GM15510 (cell line): ENCODE data around the gene C15orf40.

Experiments
- POLR2A ChIP-seq: IDR thresholded peaks from 3 replicates; pipeline ENCODE4 v1.6.1; 2011; ENCODE audit warnings: borderline replicate concordance; ENCODE audit not compliant: insufficient read length; ENCODE audit errors: extremely low read depth

C15orf40 gene

DNA sequence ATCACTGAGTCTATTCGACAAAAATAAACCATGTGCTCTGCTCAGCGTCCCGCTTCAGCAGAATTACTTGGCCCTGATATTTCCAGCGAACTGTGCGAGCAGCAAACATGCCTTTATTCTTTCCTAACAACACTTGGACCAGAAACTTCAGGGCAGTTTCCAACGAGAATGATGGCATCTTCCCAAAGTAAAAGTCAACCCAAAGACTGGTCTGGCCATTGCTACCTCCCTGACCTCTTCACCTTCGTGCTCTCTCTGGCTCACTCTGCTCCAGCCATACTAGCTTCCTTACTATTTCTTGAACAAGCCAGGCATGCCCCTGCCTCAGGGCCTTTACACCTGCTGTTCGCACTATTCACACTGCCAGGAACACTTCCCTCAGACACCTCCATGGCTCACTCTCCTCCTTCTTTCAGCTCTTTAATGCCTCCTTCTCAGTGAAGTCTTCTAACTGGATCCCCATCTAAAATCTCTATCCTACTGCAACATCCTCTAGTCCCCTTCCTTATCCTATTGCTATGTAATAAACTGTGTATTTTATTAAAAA, 65.2 kb downstream of the C15orf40 start:
- TF ChIP-seq POLR2A: no peak

DNA sequence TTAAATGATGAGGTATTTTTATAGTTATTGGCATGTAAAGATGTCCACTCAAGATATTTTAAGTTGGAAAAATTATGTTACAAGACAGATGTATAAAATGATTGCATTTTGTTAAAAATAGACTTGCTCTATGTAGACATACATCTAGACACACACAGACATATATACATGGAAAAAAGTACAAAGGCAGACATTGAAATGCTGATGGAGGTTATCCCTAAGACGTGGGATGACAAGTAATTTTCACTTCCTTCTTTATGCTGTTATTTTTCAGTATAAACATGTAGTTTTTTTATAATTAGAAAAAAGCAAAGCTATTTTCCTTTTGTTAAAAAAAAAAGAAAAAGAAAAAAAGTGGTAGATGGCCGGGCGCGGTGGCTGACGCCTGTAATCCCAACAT, 66.1 kb downstream of the C15orf40 start:
- TF ChIP-seq POLR2A: no peak

GRCh38 chr15:82944821-82945220, 66.6 kb downstream of the C15orf40 start:
- no peak for TF ChIP-seq POLR2A

DNA sequence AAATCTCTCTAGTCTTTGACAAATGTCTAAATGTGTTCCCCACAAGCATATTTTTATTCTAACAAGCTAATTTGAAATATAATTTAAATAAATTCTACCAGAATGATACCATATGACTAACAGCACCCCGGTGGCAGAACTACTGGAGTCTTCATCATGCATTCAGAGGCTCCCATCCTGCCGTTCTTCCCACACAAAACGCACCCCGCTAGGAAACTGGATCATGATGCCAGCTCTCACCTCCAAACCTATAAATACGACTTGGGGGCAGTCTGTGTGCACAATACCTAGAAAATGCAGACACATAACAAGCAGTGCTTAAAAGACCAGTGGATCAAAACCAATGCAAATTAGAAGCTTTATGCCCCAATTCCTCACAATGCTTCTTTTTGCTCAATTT, 67.4 kb downstream of the C15orf40 start:
- TF ChIP-seq POLR2A: no peak

- no peak for TF ChIP-seq POLR2A
Measured at GRCh38 chr15:82943176-82943575, 68.3 kb downstream of the C15orf40 start.

GRCh38 chr15:82942691-82943090, 68.7 kb downstream of the C15orf40 start:
- no peak for TF ChIP-seq POLR2A
